NK-92 treated with Interleukin-12 subunit alpha and Interleukin-12 subunit beta, amount 100 ng/mL, for 24 hours (cell line): ENCODE data around the gene SLC1A6.
"Not testable (repeated sequence)": the region's sequence is repeated elsewhere in the genome, so short reads cannot be mapped to it uniquely, and the experiment has no call there.

ENCODE experiments used
- DNase-seq: peaks from one replicate; lab custom pipeline; 2025; lab: John Stamatoyannopoulos, UW

The SLC1A6 gene

DNA sequence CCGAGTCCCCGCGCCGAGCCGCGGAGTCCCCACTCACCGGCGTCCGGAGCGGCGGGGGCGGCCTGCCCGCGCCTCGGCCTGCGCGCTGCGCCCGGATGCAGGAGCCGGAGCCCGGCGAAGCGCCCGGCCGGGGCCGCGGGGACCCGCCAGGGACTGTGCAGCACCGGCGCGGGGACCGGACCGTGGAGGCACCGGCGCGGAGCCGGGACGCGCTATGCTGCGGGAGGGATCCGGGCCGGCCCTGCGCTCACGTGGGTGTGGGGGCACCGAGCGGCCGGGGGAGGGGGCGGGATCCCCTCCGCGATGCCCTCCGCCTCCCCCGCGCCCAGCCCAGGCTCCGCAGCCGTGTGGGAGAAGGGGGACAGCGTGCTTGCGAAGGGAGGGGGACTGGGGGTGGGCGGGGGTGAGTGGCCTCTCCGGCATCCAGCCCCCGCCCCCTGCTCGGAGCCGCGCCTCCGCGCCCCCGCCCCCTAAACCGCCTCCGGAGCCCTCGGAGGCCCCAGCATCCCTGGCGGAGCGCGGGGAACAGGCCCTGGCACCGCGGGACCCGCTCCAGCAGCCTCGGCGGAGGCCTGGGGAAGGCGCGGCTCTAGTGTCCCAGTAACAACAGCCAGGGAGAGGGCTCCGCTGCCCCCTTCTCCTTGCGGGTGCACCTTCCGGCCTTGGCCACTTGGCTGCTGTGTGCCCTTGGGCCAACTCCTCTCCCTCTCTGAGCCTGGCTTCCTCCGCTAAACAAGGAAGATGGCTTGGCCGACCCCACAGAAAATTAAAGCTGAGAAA lies at the start of gene SLC1A6:
Gene SLC1A6 (minus strand): TSS at position 389 of the 780 bp plus-strand sequence. CDS start 6,954 bp downstream, outside the sequence.
- no peak for DNase-seq

DNA sequence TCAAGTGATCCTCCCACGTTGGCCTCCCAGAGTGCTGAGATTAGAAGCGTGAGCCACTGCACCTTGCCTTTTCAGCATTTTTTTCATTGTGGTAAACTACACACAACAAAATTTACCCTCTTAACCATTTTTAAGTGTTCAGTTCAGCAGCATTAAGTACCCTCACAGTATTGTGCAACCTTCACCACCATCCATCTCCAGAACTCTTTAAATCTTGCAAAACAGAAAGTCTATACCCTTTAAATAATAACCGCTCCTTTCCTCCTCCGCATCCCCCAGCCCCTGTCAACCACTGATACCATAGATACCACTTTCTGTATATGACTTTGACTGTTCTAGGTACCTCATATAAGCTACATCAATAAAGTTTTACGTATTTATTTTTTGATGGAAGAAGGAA lies 48.8 kb upstream of the SLC1A6 start:
- no peak for DNase-seq

DNA sequence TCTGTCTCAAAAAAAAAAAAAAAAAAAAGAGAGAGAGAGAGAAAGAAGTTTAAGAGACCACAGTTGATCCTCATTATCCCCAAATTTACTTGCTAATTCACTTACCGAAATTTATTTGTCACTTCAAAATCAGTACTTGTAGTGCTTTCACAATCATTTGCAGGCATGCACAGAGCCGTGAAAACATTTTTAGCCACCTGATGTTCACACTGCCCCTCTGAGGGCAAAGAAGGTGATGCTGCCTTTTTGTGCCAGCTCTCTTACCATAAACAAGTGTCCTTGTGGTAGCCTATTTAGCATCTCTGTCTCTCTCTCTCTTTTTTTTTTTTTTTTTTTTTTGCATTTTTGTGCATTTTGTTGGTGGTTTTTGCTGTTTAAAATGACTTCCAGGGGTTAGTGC lies 45.6 kb upstream of the SLC1A6 start:
- no peak for DNase-seq

DNA sequence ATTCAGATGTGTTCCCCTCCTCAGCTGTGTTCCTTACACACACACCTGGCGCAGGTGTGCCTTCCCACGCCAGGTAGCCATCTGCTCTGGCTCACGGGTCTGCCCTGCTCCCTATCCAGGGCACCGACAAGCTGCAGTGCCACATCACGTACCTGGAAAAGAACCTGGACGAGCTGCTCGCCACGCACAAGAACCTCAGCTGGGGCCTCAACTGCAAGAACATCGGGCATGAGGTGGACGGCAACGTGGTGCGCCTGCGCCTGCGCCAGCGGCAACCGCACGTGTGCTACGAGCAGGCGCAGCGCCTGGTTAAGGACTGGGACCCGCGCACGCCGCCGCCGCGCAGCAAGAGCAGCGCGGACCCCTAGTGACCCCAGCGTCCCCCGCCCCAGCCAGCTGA lies 43.1 kb upstream of the SLC1A6 start:
- DNase-seq: no peak

DNA sequence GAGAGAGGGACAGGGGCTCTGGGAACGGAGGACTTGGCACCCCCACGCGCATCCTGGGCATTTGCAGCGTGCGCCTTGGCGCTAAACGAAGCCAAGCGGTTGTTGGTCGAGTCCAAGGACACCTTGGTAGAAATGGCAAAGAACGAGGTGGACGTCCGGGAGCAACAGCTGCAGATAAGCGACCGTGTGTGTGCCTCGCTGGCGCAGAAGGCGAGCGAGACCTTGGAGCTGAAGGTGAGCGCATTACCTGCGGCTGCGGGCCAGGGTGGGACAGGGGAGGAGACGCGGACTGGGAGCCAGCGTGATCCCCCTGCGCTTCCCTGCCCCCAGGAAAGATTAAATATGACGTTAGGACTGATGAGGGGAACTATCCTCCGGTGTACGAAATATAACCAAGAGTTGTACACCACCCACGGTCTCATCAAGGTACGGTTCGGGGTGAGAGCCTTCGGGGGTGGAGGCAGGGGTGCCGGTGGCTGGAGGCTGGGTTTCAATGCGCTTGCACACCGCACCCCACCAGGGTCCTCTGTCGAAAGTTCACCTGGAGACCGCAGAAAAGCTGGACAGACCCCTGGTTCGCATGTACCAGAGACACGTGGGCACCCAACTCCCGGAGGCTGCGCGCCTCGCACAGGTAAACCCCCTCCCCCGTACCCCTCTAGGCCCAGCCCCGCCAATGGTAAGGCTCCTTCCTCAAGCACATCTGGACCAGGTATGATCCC lies 41.8 kb upstream of the SLC1A6 start:
- DNase-seq: no peak

DNA sequence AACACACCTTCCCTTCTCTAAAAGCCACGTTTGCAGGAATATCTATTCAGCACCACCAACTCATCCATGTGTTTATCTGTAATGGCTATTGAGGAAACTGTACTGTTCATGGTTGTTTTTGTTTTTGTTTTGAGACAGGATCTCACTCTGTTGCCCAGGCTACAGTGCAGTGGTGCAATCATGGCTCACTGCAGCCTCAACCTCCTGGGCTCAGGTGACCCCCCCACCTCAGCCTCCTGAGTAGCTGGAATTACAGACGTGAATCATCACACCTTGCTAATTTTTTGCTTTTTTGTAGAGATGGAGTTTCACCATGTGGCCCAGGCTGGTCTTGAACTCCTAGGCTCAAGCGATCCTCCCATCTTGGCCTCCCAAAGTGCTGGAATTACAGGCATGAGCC lies 39.2 kb upstream of the SLC1A6 start:
- not testable (repeated sequence) for DNase-seq

DNA sequence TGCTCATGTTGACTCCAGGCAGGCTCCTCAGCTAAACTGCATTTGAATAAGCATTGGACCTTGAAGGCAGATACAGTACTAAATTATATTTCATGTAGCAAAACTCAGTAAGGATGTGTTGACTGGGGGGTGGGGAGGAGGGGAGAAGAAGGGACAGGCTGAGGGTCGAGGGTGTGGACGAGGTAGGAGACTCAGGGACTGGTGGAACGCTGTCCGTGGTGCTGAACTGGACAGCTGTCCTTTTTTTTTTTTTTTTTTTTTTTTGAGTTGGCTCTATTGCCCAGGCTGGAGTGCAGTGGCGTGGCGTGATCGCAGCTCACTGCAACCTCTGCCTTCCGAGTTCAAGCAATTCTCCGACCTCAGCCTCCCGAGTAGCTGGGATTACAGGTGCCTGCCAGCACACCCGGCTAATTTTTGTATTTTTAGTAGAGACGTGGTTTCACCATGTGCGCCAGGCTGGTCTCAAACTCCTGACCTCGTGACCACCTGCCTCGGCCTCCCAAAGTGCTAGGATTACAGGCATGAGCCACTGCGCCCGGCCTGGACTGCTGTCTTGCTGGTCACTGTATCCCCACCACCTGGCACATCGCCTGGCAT lies 36.4 kb upstream of the SLC1A6 start:
- DNase-seq: no peak

DNA sequence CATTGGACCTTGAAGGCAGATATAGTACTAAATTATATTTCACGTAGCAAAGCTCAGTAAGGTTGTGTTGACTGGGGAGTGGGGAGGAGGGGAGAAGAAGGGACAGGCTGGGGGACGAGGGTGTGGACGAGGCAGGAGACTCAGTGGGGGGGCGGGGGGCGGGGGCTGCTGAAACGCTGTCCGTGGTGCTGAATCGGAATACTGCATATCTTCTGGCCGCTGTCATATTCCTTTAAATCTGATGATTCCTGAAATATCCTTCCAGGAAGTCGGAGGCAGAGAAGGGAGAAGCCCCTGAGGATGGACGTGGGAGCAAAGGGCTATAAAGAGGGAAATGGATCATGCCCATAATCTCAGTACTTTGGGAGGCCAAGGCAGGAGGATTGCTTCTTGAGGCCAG lies 34.9 kb upstream of the SLC1A6 start:
- DNase-seq: no peak

DNA sequence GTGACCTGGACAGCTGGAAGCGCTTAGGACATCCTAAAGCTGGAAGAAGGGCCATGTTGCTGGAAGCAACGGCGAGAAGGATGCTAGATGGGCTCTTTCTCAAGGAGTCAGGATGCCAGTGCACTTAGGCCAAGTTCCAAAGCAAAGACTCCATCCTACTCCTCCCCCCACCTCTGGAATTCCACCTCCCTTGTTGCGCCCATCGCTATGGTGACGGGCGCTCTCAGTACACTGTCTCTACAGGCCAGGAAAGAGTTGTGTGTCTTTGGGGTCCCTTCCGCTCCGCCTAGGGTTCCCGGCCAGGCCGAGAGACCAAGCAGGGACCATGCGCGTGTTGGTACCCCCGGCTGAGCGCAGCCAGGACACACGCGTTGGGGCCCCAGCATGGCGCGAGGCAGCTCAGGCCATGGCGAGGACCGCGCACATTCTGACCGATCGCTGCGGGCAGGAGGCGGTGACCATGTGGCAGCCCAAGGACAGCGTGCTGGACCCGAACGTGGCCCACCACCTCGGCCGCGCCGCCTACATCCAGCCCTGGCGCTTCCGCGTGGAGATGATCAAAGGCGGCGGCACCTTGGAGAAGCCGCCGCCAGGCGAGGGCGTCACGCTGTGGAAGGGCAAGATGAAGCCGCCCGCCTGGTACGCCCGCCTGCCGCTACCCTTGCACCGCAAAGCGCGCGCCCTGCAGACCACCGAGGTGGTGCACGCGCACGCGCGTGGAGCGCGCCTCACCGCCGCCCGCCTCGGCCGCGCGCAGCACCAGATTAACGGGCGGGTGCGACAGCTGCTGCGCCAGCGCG lies 31.0 kb upstream of the SLC1A6 start:
- DNase-seq: no peak

DNA sequence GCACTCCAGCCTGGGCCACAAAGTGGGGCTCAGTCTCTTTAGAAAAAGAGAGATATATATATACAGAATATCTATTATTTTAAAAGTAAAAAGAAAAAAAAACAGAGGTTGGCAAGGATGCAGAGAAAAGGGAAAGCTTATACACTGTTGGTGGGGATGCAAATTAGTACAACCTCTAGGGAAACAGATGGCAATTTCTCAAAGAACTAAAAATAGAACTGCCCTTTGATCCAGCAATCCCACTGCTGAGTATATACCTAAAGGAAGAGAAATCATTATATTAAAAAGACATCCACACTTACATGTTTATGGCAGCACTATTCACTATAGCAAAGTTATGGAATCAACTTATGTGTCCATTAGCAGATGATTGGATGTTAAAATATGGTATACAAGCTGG lies 28.6 kb upstream of the SLC1A6 start:
- DNase-seq: no peak

DNA sequence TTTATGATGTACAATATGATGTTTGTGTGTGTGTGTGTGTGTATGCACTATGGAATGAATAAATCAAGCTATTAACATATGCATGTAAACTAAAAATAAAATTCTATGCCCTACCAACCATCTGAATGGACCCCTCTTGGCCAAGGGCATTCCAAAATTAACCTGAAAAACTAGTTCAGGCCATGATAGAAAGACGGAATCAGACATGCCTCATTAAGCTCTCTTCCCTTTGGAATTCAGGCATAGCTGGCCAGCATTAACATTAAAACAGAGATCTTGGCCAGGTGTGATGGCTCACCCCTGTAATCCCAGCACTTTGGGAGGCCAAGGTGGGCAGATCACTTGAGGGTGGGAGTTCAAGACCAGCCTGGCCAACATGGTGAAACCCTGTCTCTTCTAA lies 18.3 kb upstream of the SLC1A6 start:
- DNase-seq: no peak

DNA sequence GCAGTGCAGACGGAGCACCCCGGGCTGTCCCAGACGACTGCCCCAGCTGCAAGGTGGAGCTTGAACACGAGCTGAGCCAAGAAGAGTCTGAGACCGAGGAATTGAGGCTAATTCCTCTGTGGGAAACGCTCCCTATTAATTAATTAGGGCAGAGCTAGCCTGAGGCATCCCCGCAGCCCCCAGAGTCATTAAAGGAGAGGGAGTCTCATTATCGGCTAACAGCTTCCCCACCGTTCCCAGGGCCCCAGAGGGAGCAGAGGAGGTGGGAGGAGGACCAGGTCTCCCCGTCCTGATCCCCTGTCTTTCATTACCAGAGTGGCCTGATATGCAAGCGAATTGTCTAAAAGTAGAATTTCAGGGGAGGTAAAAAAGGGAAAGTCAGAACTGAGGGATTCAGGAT lies 13.1 kb upstream of the SLC1A6 start:
- no peak for DNase-seq

DNA sequence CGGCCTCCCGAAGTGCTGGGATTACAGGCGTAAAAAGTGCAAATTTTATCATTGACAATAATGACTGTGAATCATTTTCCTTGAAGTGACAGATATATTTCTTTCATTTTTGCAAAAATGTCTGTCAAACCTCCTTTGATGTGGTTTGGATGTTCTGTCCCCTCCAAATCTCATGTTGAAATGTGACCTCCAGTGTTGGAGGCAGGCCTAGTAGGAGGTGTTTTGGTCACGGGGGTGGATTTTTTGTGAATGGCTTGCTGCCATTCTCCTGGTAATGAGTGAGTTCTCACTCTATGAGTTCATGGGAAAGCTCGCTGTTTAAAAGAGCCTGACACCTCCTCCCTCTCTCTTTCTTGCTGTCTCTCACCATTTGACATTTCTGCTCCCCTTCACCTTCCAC lies 5.5 kb upstream of the SLC1A6 start:
- DNase-seq: no peak

DNA sequence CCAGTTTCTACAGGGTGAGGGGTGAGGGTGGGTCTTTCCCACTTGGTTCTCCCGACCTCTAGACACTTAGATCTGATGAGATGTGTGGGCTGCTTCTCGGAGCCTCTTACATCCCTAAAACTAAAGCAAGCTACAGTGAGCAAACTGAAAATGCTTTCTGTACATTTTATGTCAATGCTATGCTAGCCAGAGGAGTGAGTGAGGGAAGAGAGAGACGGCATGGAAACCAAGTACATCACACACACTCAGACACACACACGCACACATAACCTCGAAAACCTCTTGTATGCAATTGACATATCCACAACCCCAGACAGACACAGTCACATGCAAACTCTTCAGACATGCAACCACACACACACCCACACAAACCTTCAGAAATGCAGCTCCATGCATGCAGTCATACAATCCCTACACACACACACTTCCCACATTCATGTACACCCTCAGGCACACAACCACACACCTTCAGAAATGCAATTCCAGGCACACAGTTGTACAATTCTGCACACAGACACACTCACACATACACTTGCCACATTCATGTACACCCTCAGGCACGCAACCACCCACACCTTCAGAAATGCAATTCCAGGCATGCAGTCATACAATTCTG lies 1.4 kb downstream of the SLC1A6 start:
- DNase-seq: no peak

DNA sequence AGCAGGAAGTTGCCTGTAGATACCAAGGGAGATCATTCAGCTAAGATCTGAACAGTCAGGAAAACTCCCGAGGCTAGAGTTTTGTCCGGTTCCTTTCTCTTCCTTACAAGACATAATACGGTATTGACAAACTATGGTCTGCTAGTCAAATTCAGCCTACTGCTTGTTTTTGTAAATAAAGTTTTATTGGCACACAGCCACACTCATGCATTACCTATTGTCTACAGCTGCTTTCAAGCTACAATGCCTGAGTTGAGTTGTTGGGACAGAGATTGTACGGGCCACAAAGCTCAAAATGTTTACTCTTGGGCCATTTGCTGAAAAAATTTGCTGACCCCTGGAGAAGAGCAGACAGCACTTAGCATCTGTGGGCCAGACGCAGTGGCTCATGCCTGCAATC lies 2.5 kb downstream of the SLC1A6 start:
- no peak for DNase-seq

DNA sequence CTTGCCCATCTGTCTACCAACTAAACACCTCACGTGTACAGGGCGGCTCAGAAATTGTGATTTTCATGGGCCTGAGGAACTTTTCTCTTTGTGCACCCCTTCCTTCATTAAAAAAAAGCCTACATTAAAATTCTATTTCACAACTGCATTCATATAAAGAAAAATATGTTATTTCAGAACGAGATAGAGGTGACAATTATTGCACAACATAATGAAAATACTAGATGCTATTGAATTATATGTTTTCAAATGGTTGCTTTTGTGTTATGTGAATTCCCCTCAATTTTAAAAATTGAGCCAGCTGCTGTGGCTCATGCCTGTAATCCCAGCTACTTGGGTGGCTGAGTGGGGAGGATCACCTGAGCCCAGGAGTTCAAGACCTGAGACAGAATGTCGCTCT lies 5.2 kb downstream of the SLC1A6 start:
- DNase-seq: no peak

DNA sequence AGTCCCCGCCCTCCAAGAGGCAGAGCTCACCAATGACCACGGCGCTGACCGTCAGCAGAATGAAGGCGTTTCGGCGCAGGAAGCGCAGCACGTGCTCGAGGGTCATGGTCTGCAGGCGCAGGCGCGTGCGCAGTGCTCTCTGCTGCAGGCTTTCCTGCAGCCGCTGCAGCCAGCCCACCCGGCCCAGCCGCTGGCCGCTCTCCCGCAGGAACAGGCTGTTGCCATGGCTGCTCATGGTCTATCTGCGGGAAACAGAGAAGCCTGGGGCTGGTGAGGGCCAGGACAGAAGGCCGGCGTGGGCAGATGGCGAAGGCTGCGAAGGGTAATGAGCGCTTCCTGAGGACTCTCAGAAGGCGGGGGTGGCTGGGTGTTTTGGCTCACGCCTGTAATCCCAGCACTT lies 7.0 kb downstream of the SLC1A6 start:
- DNase-seq: no peak

DNA sequence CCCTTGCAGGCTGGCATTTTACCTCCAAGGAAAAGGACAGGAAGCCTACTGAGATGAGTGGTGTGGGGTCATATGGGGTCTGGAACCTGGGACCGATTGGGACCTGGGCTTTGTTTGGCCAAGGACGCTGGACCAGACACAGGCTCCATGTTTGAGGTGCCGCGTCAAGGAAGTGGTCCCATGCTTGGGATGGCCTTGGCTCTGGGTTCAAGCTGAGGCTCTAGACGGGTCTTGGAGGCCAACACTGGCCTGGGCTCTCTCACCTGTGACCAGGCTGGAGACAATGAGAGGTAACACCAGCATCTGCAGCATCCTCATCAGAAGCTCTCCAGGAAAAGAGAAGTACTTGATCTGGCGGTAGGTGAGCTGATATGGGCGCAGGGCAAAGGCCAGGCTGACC lies 8.2 kb downstream of the SLC1A6 start:
- no peak for DNase-seq

DNA sequence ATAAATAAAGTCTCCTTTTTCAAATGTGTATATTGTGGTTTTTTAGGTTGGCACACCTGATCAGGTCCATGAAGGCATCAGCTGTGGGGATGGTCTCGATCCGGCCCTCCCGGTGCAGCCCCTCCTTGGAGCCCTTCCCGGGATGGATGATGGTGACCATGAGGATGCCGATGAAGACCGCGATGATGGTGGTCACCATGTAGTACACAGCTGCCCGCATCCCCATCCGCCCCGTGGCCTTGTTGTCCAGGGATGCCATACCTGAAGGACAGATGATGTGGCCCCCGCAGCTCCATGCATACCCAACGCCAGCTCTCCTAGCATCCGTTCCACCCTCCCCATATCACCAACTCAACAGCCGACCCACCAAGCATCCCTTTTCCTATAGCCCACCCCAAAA lies 11.4 kb downstream of the SLC1A6 start:
- DNase-seq: no peak

DNA sequence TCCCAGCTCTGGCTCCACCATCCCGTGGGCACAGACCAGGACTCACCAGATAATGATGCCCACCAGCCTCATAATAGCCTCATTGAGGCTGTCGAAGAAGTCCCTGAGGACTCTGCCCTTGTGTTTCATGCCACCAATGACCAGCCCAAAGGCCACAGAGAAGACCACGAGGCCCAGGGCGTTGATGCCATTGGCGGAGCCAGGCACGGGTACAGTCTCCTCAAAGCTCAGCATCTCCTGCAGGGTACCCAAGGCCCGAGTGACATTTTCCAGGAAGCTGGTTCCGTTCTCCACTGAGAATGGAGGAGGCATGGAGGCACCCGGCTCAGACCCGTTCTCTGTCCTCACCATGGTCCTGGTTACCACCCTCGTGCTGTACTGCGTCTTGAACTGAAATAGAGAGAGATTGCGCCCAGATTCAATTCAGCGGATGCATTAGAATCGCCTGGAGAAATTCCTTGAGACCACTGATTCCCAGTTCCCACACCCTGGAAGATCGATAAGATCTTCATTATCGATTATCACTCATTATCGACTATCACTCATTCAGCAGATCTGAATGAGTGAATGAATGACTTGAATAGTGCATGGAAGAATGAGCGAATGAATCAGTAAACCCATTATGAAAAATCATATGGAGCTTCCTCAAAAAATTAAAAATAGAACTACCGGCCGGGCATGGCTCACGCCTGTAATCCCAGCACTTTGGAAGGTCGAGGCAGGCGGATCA lies 17.5 kb downstream of the SLC1A6 start:
- no peak for DNase-seq

DNA sequence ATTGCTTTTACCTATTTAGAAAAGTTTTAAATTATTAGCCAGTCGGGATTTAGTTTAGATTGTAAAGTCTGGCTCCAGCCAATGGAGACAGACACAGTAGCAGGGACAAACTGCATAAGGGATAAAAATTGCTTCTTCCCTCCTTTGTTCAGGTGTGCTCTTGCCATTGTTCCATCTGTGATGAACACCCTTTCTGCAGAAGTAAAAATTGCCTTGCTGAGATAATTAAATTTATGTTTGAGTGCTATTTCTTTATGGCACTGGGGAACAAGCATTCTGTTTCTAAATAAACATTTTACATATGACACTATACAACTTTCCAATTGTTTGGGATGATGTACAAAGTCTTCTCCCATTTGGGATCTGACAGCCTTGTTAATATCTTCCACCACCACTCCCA lies 20.4 kb downstream of the SLC1A6 start:
- no peak for DNase-seq
